Measurements from ENCODE around the gene APLF. TPM values are rescaled to one million over a fixed set of nuclear protein-coding genes. Genes with fewer than 3 reads are reported as not detected.

Gene APLF
- total RNA-seq, 4 donors from 2014 or later = 6.9 to 11.6 (median 10.6) TPM

- Histone ChIP-seq H3K27me3 (no peaks in the 10 kb centered on the region), H3K4me1 (no peaks in the 10 kb centered on the region), H3K27ac (no peak overlapping the region), H3K4me3 (no peak overlapping the region), H3K9me3 (peaks cover 0 to 5% (median 0%) of the 10 kb centered on the region in 4 donors), H3K36me3 (peaks cover 0 to 23% (median 0%) of the 10 kb centered on the region in 3 donors)
- TF ChIP-seq, protein P1, sequence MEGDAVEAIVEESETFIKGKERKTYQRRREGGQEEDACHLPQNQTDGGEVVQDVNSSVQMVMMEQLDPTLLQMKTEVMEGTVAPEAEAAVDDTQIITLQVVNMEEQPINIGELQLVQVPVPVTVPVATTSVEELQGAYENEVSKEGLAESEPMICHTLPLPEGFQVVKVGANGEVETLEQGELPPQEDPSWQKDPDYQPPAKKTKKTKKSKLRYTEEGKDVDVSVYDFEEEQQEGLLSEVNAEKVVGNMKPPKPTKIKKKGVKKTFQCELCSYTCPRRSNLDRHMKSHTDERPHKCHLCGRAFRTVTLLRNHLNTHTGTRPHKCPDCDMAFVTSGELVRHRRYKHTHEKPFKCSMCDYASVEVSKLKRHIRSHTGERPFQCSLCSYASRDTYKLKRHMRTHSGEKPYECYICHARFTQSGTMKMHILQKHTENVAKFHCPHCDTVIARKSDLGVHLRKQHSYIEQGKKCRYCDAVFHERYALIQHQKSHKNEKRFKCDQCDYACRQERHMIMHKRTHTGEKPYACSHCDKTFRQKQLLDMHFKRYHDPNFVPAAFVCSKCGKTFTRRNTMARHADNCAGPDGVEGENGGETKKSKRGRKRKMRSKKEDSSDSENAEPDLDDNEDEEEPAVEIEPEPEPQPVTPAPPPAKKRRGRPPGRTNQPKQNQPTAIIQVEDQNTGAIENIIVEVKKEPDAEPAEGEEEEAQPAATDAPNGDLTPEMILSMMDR (IDR thresholded peaks at IDR 0.05) = no peak
- TF ChIP-seq POLR2A (IDR thresholded peaks at IDR 0.05) = no peak
- no peak for TF ChIP-seq EP300 (IDR thresholded peaks at IDR 0.05)
- 64 to 75% methylated on average over 5 of the region's 5 CpGs for WGBS, 2 donors
- no peak for DNase-seq (ENCODE audit: low spot score in 2 of 2)
These were observed 34.4 kb downstream of the APLF start for GRCh38 chr2:68501768-68502167.

- TF ChIP-seq EP300 (IDR thresholded peaks at IDR 0.05) = no peak
- no peak for TF ChIP-seq POLR2A (IDR thresholded peaks at IDR 0.05)
- TF ChIP-seq, protein P1 (IDR thresholded peaks at IDR 0.05) = no peak
- Histone ChIP-seq H3K36me3 (peaks cover 0 to 26% (median 0%) of the 10 kb centered on the region in 3 donors), H3K9me3 (no peaks in the 10 kb centered on the region), H3K4me3 (no peak overlapping the region), H3K4me1 (no peaks in the 10 kb centered on the region), H3K27ac (no peak overlapping the region), H3K27me3 (no peaks in the 10 kb centered on the region)
- 92 to 98% methylated on average over 2 of the region's 2 CpGs for WGBS, 2 donors
- no peak for DNase-seq (ENCODE audit: low spot score in 2 of 2)
These were observed 38.3 kb downstream of the APLF start for GRCh38 chr2:68505603-68506159.

DNA sequence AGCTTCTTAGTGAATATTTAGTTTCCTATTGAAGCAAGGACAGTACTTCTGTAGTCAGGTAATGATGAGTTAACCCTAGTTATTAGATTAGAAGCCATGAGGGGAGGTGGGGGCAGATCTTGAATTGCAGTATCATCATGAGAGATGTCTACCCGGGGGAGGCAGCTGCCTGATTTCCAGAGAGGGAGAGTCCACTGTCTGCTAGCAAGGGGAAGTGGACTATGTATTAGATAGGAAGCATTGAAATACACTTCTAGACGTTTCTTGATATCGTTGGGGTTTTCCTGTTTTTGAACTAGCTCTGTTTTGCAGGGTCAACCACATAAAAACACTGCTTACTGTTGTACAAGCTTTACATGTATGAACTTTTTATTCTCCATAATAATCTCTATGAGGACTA, 38.8 kb downstream of the APLF start:
- Histone ChIP-seq H3K27ac (no peak overlapping the region), H3K27me3 (no peaks in the 10 kb centered on the region), H3K4me3 (no peak overlapping the region), H3K36me3 (peaks cover 0 to 26% (median 0%) of the 10 kb centered on the region in 3 donors), H3K4me1 (no peaks in the 10 kb centered on the region), H3K9me3 (no peaks in the 10 kb centered on the region)
- no peak for DNase-seq (ENCODE audit: low spot score in 2 of 2)
- WGBS, 2 donors = 61 to 76% methylated on average over 3 of the region's 3 CpGs
- TF ChIP-seq, protein P1 (IDR thresholded peaks at IDR 0.05) = no peak
- TF ChIP-seq POLR2A (IDR thresholded peaks at IDR 0.05) = no peak
- TF ChIP-seq EP300 (IDR thresholded peaks at IDR 0.05) = no peak

GRCh38 chr2:68512326-68512725, 44.9 kb downstream of the APLF start:
- Histone ChIP-seq H3K27me3 (no peaks in the 10 kb centered on the region), H3K9me3 (peaks cover 0 to 10% (median 0%) of the 10 kb centered on the region in 4 donors), H3K36me3 (peaks cover 0 to 30% (median 0%) of the 10 kb centered on the region in 3 donors), H3K4me1 (no peaks in the 10 kb centered on the region), H3K4me3 (no peak overlapping the region), H3K27ac (no peak overlapping the region)
- WGBS, 2 donors = 69% methylated on average over 3 of the region's 3 CpGs
- peak in 1 of 2 donors; percentile 7 for DNase-seq (ENCODE audit: low spot score in 2 of 2)
- TF ChIP-seq, protein P1 (IDR thresholded peaks at IDR 0.05) = no peak
- TF ChIP-seq EP300 (IDR thresholded peaks at IDR 0.05) = peak in 1 of 2 donors; percentile 50

GRCh38 chr2:68512966-68513365, 45.6 kb downstream of the APLF start:
- Histone ChIP-seq H3K4me3 (no peak overlapping the region), H3K27ac (no peak overlapping the region), H3K9me3 (peaks cover 0 to 10% (median 0%) of the 10 kb centered on the region in 4 donors), H3K4me1 (no peaks in the 10 kb centered on the region), H3K36me3 (peaks cover 0 to 30% (median 0%) of the 10 kb centered on the region in 3 donors), H3K27me3 (no peaks in the 10 kb centered on the region)
- TF ChIP-seq, protein P1 (IDR thresholded peaks at IDR 0.05) = no peak
- TF ChIP-seq POLR2A (IDR thresholded peaks at IDR 0.05) (no peak), EP300 (IDR thresholded peaks at IDR 0.05) (no peak)
- 57 to 70% methylated on average over 1 of the region's 1 CpG for WGBS, 2 donors
- no peak for DNase-seq (ENCODE audit: low spot score in 2 of 2)

Data from tibial nerve (tissue), 4 donors.